Spleen (tissue), 7 donors: ENCODE measurements around the gene HEPHL1.

Source experiments
- POLR2AphosphoS5 ChIP-seq, 3 donors: sonication (generic); formaldehyde crosslinking; IDR thresholded peaks; one replicate each; pipeline ENCODE4 v1.5.1; 2017; ENCODE audit warnings: antibody characterized with exemption in 3 of 3
- TF ChIP-seq, protein P1 (sequence below), 11 experiments: fragments of 200-600 bp in 7 of 11; fragments of 450-650 bp in 4 of 11; sonication (generic) in 4 of 11; IDR thresholded peaks in 8 of 11; conservative IDR thresholded peaks in 3 of 11; 1 replicate in 7 of 11; 2 replicates in 4 of 11; pipeline versions ENCODE4 v1.4.0 to v1.8.0; 2016 to 2021; ENCODE audit warnings: antibody characterized with exemption in 11 of 11, inconsistent platforms in 4 of 11, mild to moderate bottlenecking in 1 of 11
- donor health status: DM: no; HTN: no; CAD: no; lungs with moderate emphysema.
- donor health status: DM: no; HTN: no; CAD: no.
- donor health status: DM: no; HTN: no; CAD: no.

DNA sequence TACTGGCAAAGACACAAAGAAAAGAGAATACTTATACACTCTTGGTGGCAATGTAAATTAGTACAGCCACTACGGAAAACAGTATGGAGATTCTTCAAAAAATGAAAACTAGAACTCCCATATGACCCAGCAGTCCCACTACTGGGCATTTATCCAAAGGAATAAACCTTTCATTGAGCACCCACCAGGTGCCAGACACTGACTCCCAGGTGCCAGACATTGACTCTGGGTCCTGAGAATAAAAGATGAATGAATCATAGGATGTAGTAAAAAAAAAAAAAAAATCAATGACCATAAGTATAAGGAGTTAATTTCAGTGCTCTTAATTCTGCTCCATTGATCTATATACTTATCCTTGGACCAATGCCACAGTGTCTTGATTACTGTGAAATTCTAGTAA lies 28.2 kb downstream of the HEPHL1 start:
- TF ChIP-seq, protein P1, sequence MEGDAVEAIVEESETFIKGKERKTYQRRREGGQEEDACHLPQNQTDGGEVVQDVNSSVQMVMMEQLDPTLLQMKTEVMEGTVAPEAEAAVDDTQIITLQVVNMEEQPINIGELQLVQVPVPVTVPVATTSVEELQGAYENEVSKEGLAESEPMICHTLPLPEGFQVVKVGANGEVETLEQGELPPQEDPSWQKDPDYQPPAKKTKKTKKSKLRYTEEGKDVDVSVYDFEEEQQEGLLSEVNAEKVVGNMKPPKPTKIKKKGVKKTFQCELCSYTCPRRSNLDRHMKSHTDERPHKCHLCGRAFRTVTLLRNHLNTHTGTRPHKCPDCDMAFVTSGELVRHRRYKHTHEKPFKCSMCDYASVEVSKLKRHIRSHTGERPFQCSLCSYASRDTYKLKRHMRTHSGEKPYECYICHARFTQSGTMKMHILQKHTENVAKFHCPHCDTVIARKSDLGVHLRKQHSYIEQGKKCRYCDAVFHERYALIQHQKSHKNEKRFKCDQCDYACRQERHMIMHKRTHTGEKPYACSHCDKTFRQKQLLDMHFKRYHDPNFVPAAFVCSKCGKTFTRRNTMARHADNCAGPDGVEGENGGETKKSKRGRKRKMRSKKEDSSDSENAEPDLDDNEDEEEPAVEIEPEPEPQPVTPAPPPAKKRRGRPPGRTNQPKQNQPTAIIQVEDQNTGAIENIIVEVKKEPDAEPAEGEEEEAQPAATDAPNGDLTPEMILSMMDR (IDR thresholded peaks at IDR 0.05 in 8 of 11, conservative IDR thresholded peaks at IDR 0.05 in 3 of 11), result no peak
- TF ChIP-seq POLR2AphosphoS5 (IDR thresholded peaks at IDR 0.05), result no peak
